DMS79 treated with DMSO at 0.1 percent for 48 hours (cell line): ENCODE data around the gene RASSF10.

Experiments
- DNase-seq: peaks from one replicate; lab custom pipeline; 2025; lab: John Stamatoyannopoulos, UW

The RASSF10 gene

DNA sequence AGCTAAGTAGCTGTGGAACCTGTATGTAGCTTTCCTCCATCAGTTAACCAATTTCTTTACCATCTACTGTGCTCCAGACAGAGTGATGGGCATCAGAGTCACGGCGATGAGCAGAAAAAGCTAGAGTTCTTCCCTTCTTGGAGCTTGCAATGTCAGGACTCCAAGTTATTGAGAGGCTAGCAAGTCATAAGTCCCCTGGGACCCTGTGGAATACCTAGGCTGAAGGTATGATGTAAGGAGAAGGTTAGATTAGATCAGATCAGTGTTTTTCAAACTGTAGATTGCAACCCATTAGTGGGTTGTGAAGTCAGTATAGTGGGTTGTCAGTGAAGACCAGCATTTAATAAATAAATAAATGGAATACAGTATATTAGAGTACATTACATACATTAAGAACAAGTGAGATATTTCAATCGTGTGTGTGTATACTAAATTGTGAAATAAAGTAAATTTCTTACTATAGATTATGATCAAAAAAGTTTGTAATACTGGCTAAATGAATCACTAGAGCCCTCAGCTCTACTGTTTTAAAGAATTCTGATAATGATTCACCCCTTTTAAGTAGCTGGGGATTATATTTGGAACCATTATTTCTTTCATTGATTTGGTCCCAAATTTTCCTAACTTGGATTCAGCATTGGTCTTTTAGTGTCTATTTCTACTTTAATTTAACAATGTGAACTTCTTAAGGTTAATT, 52.3 kb downstream of the RASSF10 start:
- no peak for DNase-seq
